GM12872 (cell line): ENCODE measurements around the gene MSI2.

Source experiments
- CTCF ChIP-seq: IDR thresholded peaks from 3 replicates; pipeline ENCODE4 v1.5.1; 2011; ENCODE audit warnings: low read depth, mild to moderate bottlenecking, low read length, moderate library complexity; ENCODE audit not compliant: insufficient read depth

Gene MSI2

GRCh38 chr17:57215317-57215716, 41.0 kb upstream of the MSI2 start:
- TF ChIP-seq CTCF: no peak

- no peak for TF ChIP-seq CTCF
These were observed 34.7 kb upstream of the MSI2 start for GRCh38 chr17:57221366-57222350.

- no peak for TF ChIP-seq CTCF
These were observed 31.2 kb upstream of the MSI2 start for GRCh38 chr17:57225127-57225526.

- TF ChIP-seq CTCF: no peak
These were observed 29.5 kb upstream of the MSI2 start for GRCh38 chr17:57226793-57227192.

- TF ChIP-seq CTCF: no peak
These were observed 27.4 kb upstream of the MSI2 start for GRCh38 chr17:57228911-57229310.

GRCh38 chr17:57234061-57234738, 22.1 kb upstream of the MSI2 start:
- TF ChIP-seq CTCF: no peak

- no peak for TF ChIP-seq CTCF
These were observed 21.6 kb upstream of the MSI2 start for GRCh38 chr17:57234739-57235092.
